GM21526 (cell line): ENCODE measurements around the gene NACC2.

Experiments
- ATAC-seq: cut with Tn5 transposase; IDR thresholded peaks from one replicate; pipeline ENCODE4 v1.9.1; 2021; ENCODE audit warnings: moderate library complexity; ENCODE audit not compliant: unreplicated experiment, low FRiP score

The NACC2 gene

DNA sequence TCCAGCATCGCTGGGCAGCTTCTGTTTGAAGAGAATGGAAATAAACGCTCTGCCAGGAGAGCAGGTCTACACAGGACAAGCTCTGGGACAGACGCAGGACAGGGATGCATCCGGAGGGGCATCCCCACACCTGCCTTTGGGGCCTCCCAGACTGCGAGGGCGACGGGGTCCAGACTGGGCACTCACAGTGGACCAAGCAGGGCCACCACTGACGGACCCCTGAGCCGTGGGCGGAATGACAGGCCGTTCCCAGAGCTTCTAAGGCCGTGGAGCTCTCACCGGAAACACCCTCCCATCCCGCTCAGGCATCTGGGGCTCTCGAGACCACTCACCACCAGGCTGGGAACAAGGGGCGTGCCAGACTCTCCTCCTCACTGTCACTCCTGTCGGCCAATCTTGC lies 34.1 kb upstream of the NACC2 start:
- ATAC-seq, result no peak

DNA sequence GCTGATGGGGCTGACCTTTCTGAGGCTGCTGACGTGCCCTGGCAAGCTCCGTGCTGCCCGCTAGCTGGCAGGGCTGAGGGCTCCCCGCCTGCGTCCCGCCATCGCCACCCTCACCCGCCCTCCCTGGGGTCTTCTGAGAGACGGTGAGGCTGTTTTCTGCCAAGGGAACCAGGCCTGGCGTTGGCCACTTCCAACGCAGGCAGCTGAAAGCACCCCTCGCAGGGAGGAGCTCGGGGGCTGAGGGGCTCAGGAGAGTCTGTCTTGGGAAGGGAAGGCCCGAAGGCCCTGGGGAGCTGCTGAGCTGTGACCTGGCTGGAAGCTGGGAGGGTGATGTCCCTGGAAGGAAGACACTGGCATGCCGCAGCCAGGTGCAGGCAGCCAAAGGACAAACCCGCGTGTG lies 33.3 kb upstream of the NACC2 start:
- ATAC-seq, result no peak

DNA sequence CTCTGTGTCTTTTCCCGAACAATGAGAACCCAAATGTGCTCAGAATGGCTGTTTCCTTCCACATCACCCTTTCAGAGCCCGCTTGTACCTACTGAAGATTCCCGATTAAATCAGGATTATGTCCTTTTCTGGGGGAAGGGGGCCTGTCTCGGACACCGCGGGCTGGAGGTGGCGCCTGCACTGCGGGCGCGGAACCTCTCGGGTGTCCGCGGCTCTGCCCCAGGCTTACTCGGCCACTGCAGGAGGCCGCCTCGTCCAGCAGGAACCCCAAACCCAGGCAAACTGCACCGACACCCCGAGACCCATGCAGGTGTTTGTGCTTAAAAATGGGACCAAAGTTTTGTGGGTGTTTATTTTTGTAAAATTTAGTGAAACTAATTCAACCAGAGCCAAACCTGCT lies 32.2 kb upstream of the NACC2 start:
- no peak for ATAC-seq

DNA sequence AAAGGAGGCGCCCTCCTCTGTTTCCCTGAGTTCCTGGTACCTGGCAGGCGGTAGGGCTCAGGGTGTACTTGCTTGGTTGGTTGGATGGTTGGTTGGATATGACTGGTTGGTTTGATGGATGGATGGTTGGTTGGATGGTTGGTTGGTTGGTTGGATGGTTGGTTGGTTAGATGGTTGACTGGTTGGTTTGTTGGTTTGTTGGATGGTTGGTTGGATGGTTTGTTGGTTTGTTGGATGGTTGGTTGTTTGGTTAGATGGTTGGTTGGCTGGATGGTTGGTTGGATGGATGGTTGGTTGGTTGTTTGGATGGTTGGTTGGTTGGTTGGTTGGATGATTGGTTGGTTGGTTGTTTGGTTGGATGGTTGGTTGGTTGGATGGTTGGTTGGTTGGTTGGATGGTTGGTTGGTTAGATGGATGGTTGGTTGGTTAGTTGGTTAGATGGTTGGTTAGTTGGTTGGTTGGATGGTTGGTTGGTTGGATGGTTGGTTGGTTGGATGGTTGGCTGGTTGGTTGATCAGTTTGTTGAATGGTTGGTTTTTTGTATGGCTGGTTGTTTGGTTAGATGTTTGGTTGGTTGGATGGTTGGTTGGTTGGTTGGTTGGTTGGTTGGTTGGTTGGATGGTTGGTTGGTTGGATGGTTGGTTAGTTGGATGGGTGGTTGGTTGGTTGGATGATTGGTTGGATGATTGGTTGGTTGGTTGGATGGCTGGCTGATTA lies 30.0 kb upstream of the NACC2 start:
- no peak for ATAC-seq

DNA sequence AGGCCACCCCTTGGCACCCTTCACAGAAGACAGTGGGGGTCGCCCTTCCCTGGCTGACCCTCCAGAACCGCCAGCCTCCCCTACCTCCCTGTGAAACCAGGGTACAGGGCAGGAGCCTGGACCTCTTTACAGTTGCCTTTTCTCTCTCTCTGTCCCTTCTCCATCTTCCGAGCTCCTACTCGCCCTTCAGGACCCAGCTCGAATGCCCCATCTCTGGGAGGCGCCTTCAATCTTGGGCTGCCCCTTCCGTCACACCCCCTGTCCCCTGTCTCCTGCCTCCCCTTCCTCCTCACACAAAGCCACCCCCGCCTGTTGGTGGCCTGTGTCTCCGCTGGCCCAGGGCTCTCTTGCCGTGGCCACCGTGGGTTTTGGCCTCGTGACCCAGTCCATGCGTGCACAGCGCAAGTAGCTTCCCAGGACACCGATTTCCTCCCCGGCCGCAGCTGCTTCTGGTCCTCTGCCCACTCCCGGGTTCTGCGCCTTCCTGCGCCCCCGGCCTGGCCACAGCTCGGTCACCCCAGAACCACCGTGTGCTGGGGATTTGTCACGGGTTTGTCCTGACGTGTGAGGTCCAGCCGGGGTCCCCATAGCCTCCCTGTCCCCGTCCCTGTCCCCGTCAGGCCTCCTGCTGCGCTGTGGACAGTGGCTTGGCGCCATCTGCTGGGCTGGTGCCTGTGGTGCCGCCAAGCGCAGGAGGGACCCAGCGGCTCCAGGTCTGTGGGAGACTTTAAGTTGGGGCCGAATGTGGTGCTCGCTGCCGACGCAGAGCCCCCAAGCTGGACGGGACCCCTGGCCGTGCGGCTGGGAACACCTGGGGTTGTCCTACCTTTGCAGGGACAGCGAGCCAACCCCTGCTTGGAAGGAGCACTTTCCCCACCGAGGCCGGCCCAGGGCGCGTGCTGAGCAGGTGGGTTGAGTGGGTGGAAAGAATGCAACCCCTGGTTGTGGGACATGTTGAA lies 27.6 kb upstream of the NACC2 start:
- no peak for ATAC-seq

DNA sequence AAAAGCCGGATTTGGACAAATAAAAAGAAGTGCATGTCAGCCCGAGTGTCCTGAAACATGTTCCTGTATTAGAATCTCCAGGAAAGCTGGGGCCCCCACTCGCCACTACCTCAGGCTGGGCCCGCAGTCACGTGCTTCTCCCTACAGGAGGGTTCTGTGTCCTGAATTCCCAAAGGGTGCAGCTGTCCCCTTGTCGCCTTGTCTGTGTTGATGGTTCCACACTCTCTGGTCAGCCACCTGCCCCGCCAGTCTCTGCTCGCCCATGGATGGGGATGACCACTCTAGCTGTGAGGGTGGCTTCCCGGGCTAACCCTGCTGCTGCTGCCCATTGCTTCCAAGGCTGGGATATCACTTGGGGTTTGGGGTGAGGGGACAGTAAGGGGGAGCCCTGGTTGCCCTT lies 26.7 kb upstream of the NACC2 start:
- ATAC-seq, result no peak

DNA sequence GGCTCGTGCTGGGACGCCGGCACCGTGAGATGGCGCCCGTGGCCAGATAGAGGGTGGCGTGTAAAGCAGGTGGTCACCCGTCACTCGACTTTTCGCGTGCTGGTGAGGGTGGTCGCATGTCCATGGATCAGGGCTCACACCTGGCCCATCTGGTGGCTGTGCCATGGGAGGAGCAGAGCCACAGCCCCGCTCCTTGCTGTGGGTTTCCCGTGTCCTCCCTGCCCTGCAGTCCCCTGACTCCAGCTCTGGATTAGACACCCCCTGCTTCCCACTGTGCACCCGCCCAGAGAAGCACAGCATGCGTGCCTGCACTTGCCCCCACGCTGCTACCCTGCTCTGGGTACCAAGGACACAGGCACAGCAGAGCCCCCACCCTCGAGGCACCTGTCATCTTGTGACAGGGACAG lies 25.4 kb upstream of the NACC2 start:
- ATAC-seq, result no peak

DNA sequence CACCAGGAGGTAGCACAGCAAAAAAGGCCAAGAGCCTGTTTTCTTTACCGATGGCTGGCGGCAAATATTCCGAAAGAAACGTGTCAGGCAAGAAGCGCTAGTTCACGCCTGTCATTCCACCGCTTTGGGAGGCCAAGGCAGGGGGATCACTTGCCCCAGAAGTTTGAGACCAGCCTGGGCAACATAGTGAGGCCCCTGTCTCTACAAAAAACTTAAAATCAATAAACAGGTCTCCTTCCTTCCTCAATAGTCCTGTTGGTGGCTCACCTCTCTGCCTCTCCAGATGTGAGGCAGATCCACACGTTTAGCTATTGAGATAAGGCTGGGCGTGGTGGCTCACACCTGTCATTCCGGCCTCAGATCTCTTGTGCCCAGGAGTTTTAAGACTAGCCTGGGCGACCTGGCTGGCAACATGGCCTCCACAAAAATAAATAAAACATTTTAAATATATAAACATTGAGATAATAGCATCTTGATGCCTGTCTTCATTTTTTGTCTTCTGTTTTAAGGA lies 24.8 kb upstream of the NACC2 start:
- ATAC-seq, result no peak

DNA sequence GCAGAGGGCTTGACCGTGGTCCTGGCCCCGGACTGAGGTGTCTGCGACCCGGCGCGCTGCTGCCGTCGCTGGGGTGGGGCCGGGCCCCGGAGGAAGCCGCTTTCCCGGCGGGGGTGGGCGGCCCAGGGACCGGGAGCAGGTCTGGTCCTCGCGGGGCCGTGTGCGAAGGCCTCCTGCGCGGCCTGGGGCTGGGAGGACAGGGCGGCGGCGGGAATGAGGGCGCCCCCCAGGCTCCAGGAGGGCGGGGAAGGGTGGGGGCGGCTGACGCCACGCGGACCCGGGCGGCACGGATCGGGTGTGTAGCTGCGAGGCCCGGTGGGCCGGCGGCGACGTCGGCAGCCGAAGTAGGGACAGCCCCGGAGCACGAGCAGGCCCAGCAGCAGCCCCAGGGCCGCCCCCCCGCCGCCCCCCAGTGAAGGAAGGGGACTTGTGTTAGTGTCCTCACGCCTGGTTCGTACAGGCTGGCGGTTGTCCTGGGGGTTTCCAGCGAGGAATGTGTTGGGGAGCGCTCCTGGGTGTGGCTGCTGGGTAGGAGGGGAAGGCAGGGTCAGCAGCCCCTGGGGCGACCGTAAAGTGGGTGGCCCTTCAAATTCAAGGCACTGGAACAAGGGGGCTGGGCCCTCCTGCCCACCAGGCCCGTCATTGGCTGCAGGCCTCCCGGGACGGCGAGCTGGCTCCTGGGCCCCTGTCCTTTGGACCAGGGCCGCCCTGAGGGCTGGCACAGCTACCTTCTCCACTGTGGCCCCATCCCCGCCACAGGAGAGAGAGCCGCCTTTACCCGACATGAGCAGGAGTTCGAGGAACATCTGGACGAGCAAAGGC lies 24.2 kb upstream of the NACC2 start:
- ATAC-seq, result no peak

DNA sequence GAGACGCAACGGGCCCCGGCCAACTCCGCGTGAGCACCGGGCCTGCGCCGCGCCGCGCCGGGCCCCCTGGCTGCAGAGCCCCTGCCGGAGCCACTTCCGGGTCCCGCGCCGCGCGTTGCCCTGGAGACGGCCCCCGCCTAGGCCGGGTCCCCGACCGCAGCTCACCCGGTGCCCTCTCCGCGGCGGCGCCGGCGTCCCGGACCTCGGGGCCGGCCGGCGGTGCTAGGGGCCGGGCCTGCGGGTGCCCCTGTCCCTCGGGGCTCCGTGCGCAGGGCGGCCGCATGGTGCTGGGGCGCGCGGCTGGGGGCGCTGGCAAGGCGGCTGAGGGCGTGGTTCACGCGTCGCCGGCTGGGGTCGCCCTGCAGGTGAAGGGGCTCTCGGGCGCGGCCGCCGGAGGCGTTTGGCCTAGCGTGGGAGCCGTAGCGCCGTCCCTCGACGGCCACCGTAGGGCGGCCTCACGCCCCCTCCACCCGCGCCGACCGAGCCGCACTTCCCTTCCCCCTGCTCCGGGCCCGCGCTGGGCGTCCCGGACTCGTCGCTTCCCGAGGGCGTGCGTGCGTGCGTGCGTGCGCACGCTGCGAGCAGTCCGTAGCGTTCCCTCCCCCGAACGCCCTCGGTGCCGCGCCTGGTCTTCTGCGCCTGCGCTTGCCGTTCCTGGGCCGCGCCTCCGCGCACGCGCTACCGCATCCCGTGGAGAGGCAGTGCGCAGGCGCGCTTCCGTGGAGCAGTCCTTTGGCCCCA lies 23.4 kb upstream of the NACC2 start, which contains the start of gene TMEM250:
TMEM250 (minus strand) TSS at position 556 of the 741 bp plus-strand sequence. CDS start 1,975 bp downstream, outside the sequence.
- ATAC-seq, result peak; percentile 69

DNA sequence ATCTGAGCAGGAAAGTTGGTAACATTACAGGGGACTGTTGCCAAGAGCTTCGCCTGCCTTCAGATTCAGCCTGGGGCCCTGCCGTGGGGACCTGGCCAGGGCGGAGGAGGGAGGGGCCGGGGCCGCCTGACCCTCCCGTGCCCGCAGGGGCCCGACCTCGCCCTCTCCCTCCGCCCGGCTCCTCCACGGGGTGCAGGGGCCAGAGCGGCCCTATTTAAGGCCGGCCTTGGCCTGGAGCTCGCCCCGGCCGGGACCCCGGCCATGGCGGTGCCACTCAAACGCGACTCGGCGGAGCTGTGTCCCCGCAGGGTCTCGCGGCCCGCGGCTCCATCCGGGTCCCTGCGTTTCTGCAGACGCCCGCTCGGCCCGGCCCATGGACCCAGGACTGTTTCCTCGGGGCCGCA lies 22.8 kb upstream of the NACC2 start:
- ATAC-seq, result peak; percentile 6

DNA sequence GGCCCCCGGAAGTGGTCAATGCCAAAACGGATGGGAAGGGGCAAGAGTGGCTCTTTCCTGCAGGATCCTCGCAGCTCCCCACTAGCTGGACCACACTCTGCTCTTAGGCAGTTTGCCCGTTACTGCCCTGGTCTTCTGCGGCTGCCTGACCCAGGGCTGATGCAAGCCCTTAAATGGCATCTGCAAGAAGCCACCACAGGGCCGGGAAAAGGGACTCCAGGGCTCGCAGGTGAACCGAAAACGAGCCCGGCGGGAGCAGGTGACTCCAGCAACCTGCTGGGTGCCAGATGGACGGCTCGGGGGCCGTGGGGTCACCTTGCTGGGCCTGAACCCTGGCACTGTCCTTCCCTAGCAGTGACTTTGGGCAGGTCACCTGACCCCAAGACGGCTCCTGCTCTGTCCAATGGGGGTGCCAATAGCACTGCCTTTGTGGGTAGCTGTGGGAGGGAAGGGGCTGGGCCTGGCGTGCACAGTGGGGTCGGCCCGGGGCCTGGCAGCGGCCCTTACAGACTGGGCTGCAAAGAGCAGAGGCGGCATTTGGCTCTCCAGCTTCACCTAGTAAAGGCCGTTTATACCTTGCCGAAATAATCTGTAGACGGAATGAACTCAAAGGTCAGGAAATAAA lies 22.3 kb upstream of the NACC2 start:
- no peak for ATAC-seq

DNA sequence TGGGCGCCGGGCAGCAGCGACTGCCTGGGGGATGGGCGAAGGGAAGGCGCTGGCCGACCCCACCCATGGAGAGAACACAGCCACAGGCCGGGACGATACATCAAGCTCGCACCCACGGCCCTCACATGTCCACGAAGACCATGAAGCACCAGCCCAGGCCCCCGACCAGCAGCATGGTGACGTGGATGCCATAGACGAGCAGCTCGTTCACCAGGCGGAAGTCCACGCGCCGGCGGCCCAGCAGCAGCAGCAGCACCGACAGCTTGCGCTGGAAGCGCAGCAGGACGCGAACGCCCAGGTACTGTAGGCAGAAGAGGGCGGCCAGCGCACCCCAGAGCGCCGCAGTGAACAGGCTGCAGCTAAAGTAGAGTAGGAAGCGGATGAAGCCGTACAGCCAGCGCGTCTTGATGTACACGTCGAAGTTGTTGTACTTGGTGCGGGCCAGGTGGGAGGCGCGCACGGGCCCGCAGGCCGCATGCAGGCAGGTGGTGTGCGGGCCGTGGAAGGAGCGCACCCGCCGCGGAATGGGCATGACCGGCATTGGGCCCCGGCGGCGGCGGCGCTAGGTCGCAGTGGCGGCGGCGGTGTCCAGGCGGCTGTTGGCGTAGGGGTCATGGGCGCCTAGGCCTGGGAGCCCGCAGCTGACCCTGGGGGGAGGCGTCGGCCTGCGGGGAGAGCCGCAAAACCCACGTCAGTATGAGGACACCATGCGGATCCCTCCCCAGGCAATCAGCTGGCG lies 21.4 kb upstream of the NACC2 start:
- no peak for ATAC-seq

DNA sequence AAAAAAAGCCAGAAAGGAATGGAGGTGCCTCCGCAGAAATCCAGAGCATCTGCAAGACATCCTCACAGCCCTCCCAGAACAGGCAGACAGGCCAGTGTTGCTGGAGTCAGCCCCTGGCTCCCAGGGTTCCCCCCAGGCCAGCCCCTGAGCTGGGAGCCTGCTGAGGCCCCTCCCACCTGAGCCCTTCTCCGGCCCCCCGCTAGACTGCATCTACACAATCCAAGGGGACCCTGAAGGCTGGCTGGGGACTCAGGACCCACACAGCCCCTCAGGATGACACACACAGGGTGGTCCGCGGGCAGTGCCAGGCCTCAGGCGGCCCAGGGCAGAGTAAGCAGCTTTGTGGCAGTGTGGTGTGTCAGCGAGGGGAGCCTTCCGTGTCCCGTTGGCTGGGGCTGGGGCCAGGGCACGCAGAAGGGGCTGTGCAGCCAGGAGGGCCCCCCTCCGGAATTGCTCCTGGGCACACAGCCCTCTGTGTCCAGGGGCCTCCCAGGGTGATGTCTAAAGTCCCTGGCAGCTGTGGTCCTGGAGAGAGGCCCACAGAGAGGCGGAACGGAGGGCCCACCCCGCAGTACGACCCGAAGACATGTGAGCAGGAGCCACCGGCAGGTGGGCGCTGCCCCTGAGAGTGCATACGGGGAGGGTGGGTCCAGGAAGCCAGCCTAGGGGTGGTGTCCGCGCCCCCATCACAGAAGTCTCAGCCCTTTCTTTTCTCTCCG lies 20.7 kb upstream of the NACC2 start:
- no peak for ATAC-seq

DNA sequence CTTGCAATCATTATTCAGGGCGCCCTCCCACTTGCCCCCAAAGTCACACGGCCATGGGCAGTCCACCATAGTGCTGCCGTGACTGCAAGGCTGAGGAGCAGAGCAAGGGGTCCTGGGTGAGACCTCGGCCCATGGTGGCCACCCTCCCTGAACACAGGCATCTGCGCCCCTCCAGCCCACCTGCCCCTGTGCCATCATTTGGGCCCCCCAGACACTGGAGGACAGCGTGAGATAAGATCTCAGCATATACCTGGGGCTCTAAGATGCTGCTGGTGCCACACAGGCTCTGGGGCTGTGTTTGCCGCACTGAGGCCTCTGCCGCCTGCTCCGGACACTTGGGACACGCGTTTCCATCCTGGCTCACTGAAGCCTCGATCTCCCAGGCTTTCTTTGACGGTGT lies 20.1 kb upstream of the NACC2 start:
- no peak for ATAC-seq

DNA sequence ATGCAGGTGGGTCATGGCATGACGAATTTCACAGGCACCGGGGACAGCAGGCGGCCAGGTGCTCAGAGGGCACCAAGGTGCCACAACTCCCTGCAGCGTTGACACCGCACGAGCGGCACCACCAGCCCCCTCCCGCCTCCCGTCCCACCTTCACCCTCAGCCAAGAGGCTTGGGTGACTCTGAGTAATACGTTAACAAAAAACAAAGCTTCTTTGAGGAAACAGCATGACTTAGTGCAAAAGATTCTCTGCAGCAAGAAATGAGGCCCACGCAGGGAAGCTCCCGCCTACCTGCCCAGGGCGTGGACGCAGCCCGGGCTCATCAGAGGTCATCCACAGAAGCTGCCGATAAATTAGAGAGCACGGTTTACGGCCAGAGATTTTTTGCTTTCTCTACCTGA lies 19.5 kb upstream of the NACC2 start:
- no peak for ATAC-seq

DNA sequence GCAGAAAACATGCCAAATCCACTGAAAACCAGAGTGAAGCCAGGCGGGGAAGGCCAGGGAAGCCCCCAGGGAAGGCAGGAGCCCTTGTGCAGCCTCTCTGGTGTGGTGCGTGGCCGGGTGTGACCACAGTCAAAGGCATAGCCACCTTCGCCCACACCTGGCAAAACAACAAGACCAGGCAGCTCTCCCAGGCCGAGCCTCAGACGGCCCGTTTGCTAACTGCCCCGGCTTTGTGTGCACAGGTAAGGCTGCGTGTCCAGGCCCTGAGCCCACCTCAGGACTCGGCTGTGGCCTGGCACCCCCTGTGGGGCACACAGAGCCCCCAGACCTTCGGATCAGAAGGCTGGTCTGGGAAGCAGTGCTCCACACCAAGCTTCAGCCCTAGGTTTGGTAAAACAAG lies 17.5 kb upstream of the NACC2 start:
- no peak for ATAC-seq

DNA sequence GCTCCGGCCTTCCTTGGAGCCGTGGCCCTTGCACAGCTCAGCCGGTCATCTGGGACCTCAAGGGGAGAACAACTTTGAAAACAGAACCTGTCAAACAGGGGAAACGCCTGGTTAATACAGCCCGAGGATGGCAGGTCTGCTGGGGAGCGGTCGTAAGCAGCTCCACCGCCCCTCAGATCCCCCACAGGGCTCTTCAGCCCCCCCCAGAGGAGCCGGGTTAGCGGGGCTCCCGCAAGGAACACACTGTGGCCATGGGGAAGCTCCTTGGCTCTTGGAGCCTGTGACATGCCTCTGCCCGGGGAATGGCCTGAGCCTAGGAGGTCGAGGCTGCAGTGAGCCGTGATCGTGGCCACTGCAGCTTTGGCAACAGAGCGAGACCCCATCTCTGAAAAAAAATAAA lies 16.8 kb upstream of the NACC2 start:
- no peak for ATAC-seq
